OCI-LY3 (cell line): ENCODE measurements around the gene MAGEB1.

Source experiments
- CTCF ChIP-seq: fragments of 200-600, 300-600 bp; sonication (generic); IDR thresholded peaks from 2 replicates; pipeline ENCODE4 v1.5.1; 2014; ENCODE audit warnings: antibody characterized with exemption, low read length, low read depth
- EZH2phosphoT487 ChIP-seq: fragments of 200-600 bp; shearing (Covaris generic); IDR thresholded peaks from 2 replicates; pipeline ENCODE4 v1.6.1; 2018; ENCODE audit warnings: antibody characterized with exemption, mixed run types, low read depth

DNA sequence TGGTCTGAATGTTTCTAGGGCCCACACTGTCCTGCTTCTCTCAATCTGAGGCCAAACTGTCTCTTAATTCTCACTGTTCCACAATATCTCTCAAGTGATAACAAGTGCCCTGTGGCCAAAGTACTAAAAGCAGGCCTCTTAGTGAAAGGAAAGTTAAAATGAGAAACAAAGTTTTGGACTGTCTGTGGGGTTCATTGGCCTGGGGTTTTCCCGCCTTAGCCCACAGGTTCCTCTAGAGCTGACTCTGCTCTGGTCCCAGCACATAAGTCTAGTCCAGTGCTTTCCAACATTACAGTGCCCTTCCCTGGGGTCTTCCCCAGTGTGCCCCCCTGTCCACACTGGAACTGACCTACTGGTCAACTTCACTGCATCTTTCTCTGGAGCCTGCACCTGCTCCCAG, 6.3 kb downstream of the MAGEB1 start:
- no peak for TF ChIP-seq CTCF
- TF ChIP-seq EZH2phosphoT487 = no peak
